ENCODE measurements around the gene FOXA1.

- TF ChIP-seq JUND (IDR thresholded peaks at IDR 0.05) (no peak), CTCF (IDR thresholded peaks at IDR 0.05; ENCODE audit: low read depth, low read length, missing input control) (no peak), EGR1 (IDR thresholded peaks at IDR 0.05; ENCODE audit: low read depth in 2 of 2) (no peak), HNF4A (conservative IDR thresholded peaks at IDR 0.05) (no peak), TAF1 (conservative IDR thresholded peaks at IDR 0.05) (no peak), FOXA1 (IDR thresholded peaks at IDR 0.05) (no peak), REST (IDR thresholded peaks at IDR 0.05) (no peak), RAD21 (IDR thresholded peaks at IDR 0.05) (no peak), NR2F2 (IDR thresholded peaks at IDR 0.05) (no peak), GABPA (IDR thresholded peaks at IDR 0.05 in 1 of 2, conservative IDR thresholded peaks at IDR 0.05 in 1 of 2) (no peak)
Measured at GRCh38 chr14:37617864-37618365, 22.9 kb upstream of the FOXA1 start.

All from liver (tissue), 3 donors.